ENCODE measurements around the gene RADX. TPM values are rescaled to one million over a fixed set of nuclear protein-coding genes. Genes with fewer than 3 reads are reported as not detected.
"Not testable (repeated sequence)": the region's sequence is repeated elsewhere in the genome, so short reads cannot be mapped to it uniquely, and the experiment has no call there.

Gene RADX
- total and polyA plus RNA-seq, 12 donors: 0.60 to 39.9 (median 4.2) TPM

- no peak overlapping the region for H3K27ac ChIP-seq
- H3K27me3 ChIP-seq: peaks cover 6% of the 10 kb centered on the region
- intact Hi-C loops (cut with DNase I): no loop called here
- H3K4me3 ChIP-seq: no peak overlapping the region
- H3K4me1 ChIP-seq (replicated peaks in 1 of 2): no peaks in the 10 kb centered on the region
- TF ChIP-seq CTCF (IDR thresholded peaks at IDR 0.05) (no peak), POLR2A (IDR thresholded peaks at IDR 0.05) (no peak)
- no peaks in the 10 kb centered on the region for H3K36me3 ChIP-seq (replicated peaks in 1 of 2)
- DNase-seq: no peak
- H3K9me3 ChIP-seq (replicated peaks in 1 of 3): no peaks in the 10 kb centered on the region
Observed at GRCh38 chrX:106631615-106632014, 19.8 kb downstream of the RADX start.

- no peak for DNase-seq
- H3K4me3 ChIP-seq: no peak overlapping the region
- 47 to 74% (median 61%) methylated on average over 1 of the region's 1 CpG for WGBS, 4 donors
- H3K36me3 ChIP-seq (replicated peaks in 1 of 2): no peaks in the 10 kb centered on the region
- TF ChIP-seq POLR2A (IDR thresholded peaks at IDR 0.05): no peak
- no peak for TF ChIP-seq CTCF (IDR thresholded peaks at IDR 0.05)
- intact Hi-C loops (cut with DNase I): no loop called here
- H3K27ac ChIP-seq: no peak overlapping the region
- no peaks in the 10 kb centered on the region for H3K4me1 ChIP-seq (replicated peaks in 1 of 2)
- H3K27me3 ChIP-seq: no peaks in the 10 kb centered on the region
- H3K9me3 ChIP-seq (replicated peaks in 1 of 3): no peaks in the 10 kb centered on the region
Observed at GRCh38 chrX:106649523-106650428, 38.0 kb downstream of the RADX start.

- H3K4me3 ChIP-seq; H3K9me3 ChIP-seq (replicated peaks in 1 of 3); H3K27me3 ChIP-seq; H3K36me3 ChIP-seq (replicated peaks in 1 of 2); H3K4me1 ChIP-seq (replicated peaks in 1 of 2); H3K27ac ChIP-seq; DNase-seq; intact Hi-C loops (cut with DNase I): not testable (repeated sequence)
- 74 to 85% (median 80%) methylated on average over 2 of the region's 2 CpGs for whole genome bisulfite sequencing, 4 donors
Observed at GRCh38 chrX:106653625-106654024, 41.8 kb downstream of the RADX start.

- Histone ChIP-seq H3K4me3 (no peak overlapping the region), H3K36me3 (replicated peaks in 1 of 2) (no peaks in the 10 kb centered on the region), H3K4me1 (replicated peaks in 1 of 2) (no peaks in the 10 kb centered on the region), H3K9me3 (replicated peaks in 1 of 3) (no peaks in the 10 kb centered on the region), H3K27ac (no peak overlapping the region), H3K27me3 (no peaks in the 10 kb centered on the region)
- no peak for DNase-seq
- 38 to 67% (median 51%) methylated on average over 1 of the region's 1 CpG for WGBS, 4 donors
- no peak for TF ChIP-seq CTCF (IDR thresholded peaks at IDR 0.05)
- no peak for TF ChIP-seq POLR2A (IDR thresholded peaks at IDR 0.05)
- intact Hi-C loops (cut with DNase I): no loop called here
Observed at GRCh38 chrX:106670631-106671030, 58.9 kb downstream of the RADX start.

GRCh38 chrX:106672527-106672926, 60.7 kb downstream of the RADX start:
- no peaks in the 10 kb centered on the region for H3K9me3 ChIP-seq (replicated peaks in 1 of 3)
- H3K27ac ChIP-seq: no peak overlapping the region
- WGBS, 4 donors: 65 to 92% (median 68%) methylated on average over 4 of the region's 4 CpGs; no CpG with 5 or more reads in 1 of the 4 donors
- H3K36me3 ChIP-seq (replicated peaks in 1 of 2): no peaks in the 10 kb centered on the region
- DNase-seq: no peak
- no peaks in the 10 kb centered on the region for H3K27me3 ChIP-seq
- TF ChIP-seq POLR2A (IDR thresholded peaks at IDR 0.05) (no peak), CTCF (IDR thresholded peaks at IDR 0.05) (no peak)
- H3K4me3 ChIP-seq: no peak overlapping the region
- intact Hi-C loops (cut with DNase I): no loop called here
- H3K4me1 ChIP-seq (replicated peaks in 1 of 2): no peaks in the 10 kb centered on the region
